NCI-H526 (cell line): ENCODE data around the gene OR4C11.

ENCODE experiments used
- DNase-seq, 2 experiments: peaks; one replicate each; lab custom pipeline; 2025; lab: John Stamatoyannopoulos, UW

OR4C11 gene

GRCh38 chr11:55607545-55607944 is at the start of gene OR4C11:
TSS of gene OR4C11 (minus strand) at chr11:55607645. CDS start at chr11:55604373, 3,272 bp downstream.
- DNase-seq = no peak

DNA sequence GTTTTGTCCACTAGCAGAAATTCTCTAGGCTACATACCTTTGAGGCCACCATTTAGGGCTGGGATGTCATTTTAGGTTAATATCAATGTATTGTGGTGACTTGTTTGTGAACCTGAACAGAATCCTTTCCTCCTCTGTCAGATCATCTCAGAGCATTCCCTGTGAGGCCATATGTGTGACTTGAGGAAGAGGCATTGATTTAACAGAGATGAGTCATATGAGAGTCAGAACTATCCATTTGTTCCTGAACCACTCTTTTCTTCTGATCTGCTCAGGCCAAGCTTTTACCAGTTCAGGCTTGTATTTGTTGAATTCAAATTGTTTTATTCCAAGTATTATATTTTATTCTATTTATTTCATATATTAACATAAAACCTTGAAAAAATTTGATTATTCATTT is 47.7 kb upstream of the OR4C11 start:
- DNase-seq = no peak

DNA sequence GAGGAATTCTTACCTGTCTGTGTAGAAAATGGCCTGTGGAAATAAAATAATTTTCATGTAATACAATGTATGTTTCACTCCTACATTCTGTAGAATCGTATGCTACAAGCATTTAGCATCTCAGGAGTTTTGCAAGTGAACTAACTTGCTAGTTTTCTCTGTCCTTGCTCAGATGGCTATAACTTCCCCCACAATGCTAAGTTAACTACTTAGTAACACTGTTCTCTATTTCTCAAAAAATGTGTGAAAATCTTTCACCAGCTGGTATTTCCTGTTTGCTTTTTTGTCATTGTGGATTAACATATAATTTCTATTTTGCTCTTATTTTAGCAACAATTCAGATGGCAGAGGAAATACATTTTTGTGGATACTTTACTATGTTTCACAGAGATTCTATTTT is 45.1 kb upstream of the OR4C11 start:
- DNase-seq = no peak

DNA sequence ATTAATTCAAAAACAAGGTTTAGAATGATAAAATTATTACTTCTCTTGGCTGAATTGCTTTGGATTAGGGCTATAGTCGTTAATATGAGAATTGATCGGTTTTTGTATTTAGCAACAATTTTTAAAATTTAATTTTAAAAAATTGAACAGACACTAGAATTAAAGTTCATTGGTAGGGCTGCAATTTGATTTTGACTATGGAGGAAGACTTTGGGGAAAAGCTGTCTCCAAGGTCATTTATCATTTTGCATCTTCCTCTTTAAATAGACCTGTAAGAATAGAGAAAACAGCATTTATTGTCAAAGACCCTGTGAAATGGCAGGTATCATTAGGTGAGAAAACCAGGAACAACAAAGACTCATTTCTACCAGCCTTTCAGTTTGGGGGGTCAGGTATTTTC is 40.6 kb upstream of the OR4C11 start, which contains the start of gene OR4S2:
TSS of gene OR4S2 (plus strand) at position 301 of the 400 bp plus-strand sequence. CDS start 2,577 bp downstream, outside the sequence.
- no peak for DNase-seq

DNA sequence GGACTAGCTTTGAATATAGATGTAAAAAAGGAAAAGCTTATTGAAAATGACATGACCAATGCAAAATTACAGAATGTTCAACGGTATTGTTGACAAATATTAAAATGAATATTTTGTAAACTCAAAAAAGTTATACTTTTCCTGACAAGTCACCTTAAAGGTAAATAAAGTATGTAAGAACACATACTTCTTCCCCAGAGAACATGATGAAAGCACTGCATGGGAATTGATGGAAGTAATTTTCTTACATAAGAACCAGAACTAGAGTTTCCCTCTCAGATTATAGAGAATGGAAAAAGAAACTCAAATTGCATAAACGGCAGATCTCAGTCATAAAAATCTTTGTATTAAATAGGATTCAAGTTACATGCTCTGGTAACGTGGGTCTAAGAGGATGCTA is 27.4 kb upstream of the OR4C11 start, which contains the start of gene OR4P4:
TSS of gene OR4P4 (plus strand) at position 301 of the 400 bp plus-strand sequence.
- no peak for DNase-seq

- DNase-seq = no peak
These were observed 17.1 kb upstream of the OR4C11 start for GRCh38 chr11:55624531-55624930.

- DNase-seq = no peak
These were observed 34.9 kb downstream of the OR4C11 start for GRCh38 chr11:55572548-55572947.

DNA sequence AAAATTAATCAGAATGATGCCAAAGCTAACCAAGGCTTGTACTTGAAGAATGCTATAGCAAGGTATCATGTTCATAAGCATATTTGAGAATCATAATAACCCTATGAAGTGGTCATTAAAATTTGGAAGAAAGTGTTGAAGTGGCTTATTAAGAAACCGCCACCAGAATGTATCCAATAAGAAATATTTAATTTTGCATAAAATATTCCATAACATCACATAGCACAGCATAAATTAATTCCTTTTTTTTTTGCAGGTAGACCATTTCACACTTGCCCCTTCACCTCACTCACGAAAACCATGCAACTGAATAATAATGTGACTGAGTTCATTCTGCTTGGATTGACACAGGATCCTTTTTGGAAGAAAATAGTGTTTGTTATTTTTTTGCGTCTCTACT is 35.6 kb downstream of the OR4C11 start, which contains the start of gene OR4C16:
TSS of gene OR4C16 (plus strand) at position 301 of the 400 bp plus-strand sequence. CDS start at position 301, 0 bp downstream.
- DNase-seq = no peak

DNA sequence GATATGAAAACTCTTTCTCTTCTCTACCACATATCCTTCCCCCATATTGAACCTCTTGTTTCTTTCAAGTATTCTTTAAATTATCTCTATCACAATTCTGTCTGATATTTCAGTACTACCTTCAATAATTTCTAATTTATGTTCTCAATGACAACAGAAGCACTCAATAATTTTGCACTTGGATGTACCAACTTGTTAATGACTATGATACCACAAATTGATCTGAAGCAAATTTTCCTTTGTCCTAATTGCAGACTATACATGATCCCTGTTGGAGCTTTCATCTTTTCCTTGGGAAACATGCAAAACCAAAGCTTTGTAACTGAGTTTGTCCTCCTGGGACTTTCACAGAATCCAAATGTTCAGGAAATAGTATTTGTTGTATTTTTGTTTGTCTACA is 53.3 kb downstream of the OR4C11 start, which contains the start of gene OR4C15:
TSS of gene OR4C15 (plus strand) at position 301 of the 400 bp plus-strand sequence. CDS start at position 301, 0 bp downstream.
- no peak for DNase-seq
